Adrenal gland (tissue), 12 donors: ENCODE results near the gene ZDHHC24. TPM values are rescaled to one million over a fixed set of nuclear protein-coding genes. Genes with fewer than 3 reads are reported as not detected.

Experiments used
- DNase-seq, 7 donors: peaks; one replicate each; pipeline ENCODE4 v3.0.0-alpha.2; 2019 to 2020
- H3K27ac ChIP-seq, 5 donors: fragments of 200-600 bp; sonication (generic) in 4 of 5; 1 replicate in 3 of 5; 2 replicates in 2 of 5; pipeline versions ENCODE4 v1.5.1 to v1.8.0; 2016 to 2020; ENCODE audit warnings: mild to moderate bottlenecking in 1 of 5
- H3K27me3 ChIP-seq: fragments of 200-600 bp; 2 replicates; pipeline ENCODE4 v1.8.0; 2021
- H3K36me3 ChIP-seq, 2 donors: fragments of 200-600 bp; replicated peaks in 1 of 2; 1 replicate in 1 of 2; 2 replicates in 1 of 2; pipeline versions ENCODE4 v1.5.1 to v1.8.0; 2018 to 2022
- H3K4me1 ChIP-seq, 2 donors: fragments of 200-600 bp; replicated peaks in 1 of 2; 1 replicate in 1 of 2; 2 replicates in 1 of 2; pipeline versions ENCODE4 v1.5.1 to v1.8.0; 2018 to 2021
- H3K4me3 ChIP-seq, 4 donors: fragments of 200-600 bp; sonication (generic) in 3 of 4; one replicate each; pipeline ENCODE4 v1.5.1; 2016 to 2018
- H3K9me3 ChIP-seq, 3 donors: fragments of 200-600 bp; sonication (generic) in 1 of 3; replicated peaks in 1 of 3; 1 replicate in 2 of 3; 2 replicates in 1 of 3; pipeline versions ENCODE4 v1.5.1 to v1.8.0; 2016 to 2021
- CTCF ChIP-seq, 6 experiments: fragments of 450-650 bp in 4 of 6; fragments of 200-600 bp in 2 of 6; sonication (generic) in 1 of 6; IDR thresholded peaks; 1 replicate in 5 of 6; 2 replicates in 1 of 6; pipeline versions ENCODE4 v1.5.1 to v1.8.0; 2016 to 2021; ENCODE audit warnings: antibody characterized with exemption in 6 of 6, mild to moderate bottlenecking in 2 of 6, moderate library complexity in 1 of 6
- POLR2A ChIP-seq, 2 donors: fragments of 450-650 bp; IDR thresholded peaks; one replicate each; pipeline ENCODE4 v1.6.1; 2017; ENCODE audit warnings: antibody characterized with exemption in 2 of 2, mild to moderate bottlenecking in 2 of 2, moderate library complexity in 1 of 2
- WGBS, 4 donors: extraction: QIAGEN DNeasy Blood & Tissue Kit in 2 of 4; methylation state at CpG; one replicate each; pipeline versions ENCODE4 v1.1.5 to v1.1.7; 2013 to 2017; 5-methylcytosine and 5-hydroxymethylcytosine counted together
- intact Hi-C, 2 donors: fragments of 100-400 bp; cut with DNase I; formaldehyde crosslinking; loops; one replicate each; pipeline versions ENCODE4 v1.14.1 to v1.15.0; 2022 to 2023
- polyA plus RNA-seq, 3 donors: library from polyadenylated mRNA; stranded (reverse); fragments of 200-250 nt in 2 of 3; fragments of 350-450 nt in 1 of 3; fragmentation: Illumina TruSeq in 1 of 3; extraction: RNeasy Lipid Tissue Mini Kit (QIAGEN cat#74804) in 1 of 3; gene quantifications; one replicate each; pipeline ENCODE4 v1.2.3, GENCODE V29; 2013 to 2014
- total RNA-seq, 9 donors: library from RNA; depleted of rRNA in 4 of 9; stranded (reverse); fragments of >200 nt in 4 of 9; fragments of 120-200 nt in 1 of 9; fragmentation: NEBNext Ultra II Directional in 1 of 9; extraction: Animal tissue kit (Norgen Biotek cat#: 25700) in 1 of 9; gene quantifications; one replicate each; pipeline versions ENCODE4 v1.1.0 to v1.2.4, GENCODE V29; 2013 to 2023
- donor health status: healthy with polysubstance abuse.
- donor health status: Bipolar disorder and iron deficiency.
- donor health status: DM: yes; HTN: yes; CAD: no.
- donor health status: DM: no; HTN: no; CAD: no.
- donor health status: DM: no; HTN: no; CAD: no.
- donor health status: DM: yes; HTN: yes; CAD: no.

Gene ZDHHC24
- total and polyA plus RNA-seq, 12 donors: 8.6 to 34.7 (median 18.8) TPM

DNA sequence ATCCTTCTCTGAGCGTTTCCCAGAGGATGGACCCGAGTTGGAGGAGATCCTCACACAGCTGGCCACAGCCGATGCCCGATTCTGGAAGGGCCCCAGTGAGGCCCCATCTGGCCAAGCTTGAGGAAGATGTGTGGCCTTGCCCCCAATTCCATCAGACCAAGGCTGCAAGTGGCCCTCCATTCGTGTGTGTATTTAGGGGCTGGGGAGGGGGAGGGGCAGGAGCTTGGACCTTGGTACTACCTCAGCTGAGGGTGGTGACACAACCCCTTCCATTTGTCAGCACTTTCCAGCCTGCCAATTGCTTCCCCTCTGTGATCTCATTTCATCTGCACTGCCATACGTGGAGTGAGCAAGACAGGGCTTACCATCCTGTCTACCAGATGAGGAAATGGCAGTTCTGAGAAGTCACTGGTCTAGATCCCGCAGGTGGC lies 36.7 kb downstream of the ZDHHC24 start:
- intact Hi-C loops: no loop called here
- H3K27ac ChIP-seq: no peak overlapping the region
- peaks cover 8 to 9% of the 10 kb centered on the region in 2 donors for H3K4me1 ChIP-seq
- no peaks in the 10 kb centered on the region for H3K9me3 ChIP-seq
- H3K36me3 ChIP-seq: peaks cover 0 to 11% of the 10 kb centered on the region in 2 donors
- no peaks in the 10 kb centered on the region for H3K27me3 ChIP-seq
- peak in 1 of 7 donors; percentile 13 for DNase-seq
- no peak overlapping the region for H3K4me3 ChIP-seq
- WGBS, 4 donors: 52 to 72% (median 54%) methylated on average over 3 to 7 of the region's 7 CpGs
- no peak for TF ChIP-seq CTCF (IDR thresholded peaks at IDR 0.05)
- no peak for TF ChIP-seq POLR2A (IDR thresholded peaks at IDR 0.05)

- intact Hi-C loops: no loop called here
Measured at GRCh38 chr11:66505276-66505816, 40.5 kb downstream of the ZDHHC24 start.

DNA sequence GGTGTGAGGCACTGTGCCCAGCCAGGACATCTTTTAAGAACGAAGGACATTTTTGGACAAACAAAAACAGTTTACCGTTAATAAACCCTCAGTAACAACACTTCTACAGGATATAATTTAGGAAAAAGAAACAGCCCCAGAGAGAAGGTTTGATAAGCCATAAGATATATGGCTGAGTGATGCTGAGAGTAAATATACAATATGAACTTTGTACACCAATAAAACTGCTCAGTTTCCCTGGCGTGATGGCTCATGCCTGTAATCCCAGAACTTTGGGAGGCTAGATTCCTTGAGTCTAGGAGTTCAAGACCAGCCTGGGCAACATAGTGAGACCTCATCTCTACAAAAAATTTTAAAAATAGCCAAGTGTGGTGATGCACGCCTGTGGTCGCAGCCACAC lies 47.3 kb downstream of the ZDHHC24 start:
- no peak for DNase-seq
- no peaks in the 10 kb centered on the region for H3K4me1 ChIP-seq
- WGBS, 4 donors: 85 to 88% (median 85%) methylated on average over 5 of the region's 5 CpGs
- H3K9me3 ChIP-seq: no peaks in the 10 kb centered on the region
- H3K36me3 ChIP-seq: peaks cover 0 to 21% of the 10 kb centered on the region in 2 donors
- H3K27me3 ChIP-seq: no peaks in the 10 kb centered on the region
- no peak overlapping the region for H3K27ac ChIP-seq
- no peak for TF ChIP-seq CTCF (IDR thresholded peaks at IDR 0.05)
- no peak for TF ChIP-seq POLR2A (IDR thresholded peaks at IDR 0.05)
- intact Hi-C loops: no loop called here
- no peak overlapping the region for H3K4me3 ChIP-seq

More at GRCh38 chr11:66505276-66505816, 40.5 kb downstream of the ZDHHC24 start:
- 6 to 100% (median 96%) methylated on average over 1 of the region's 1 CpG for WGBS, 4 donors
- H3K4me1 ChIP-seq: no peaks in the 10 kb centered on the region
- no peaks in the 10 kb centered on the region for H3K27me3 ChIP-seq
- TF ChIP-seq CTCF (IDR thresholded peaks at IDR 0.05) (no peak), POLR2A (IDR thresholded peaks at IDR 0.05) (no peak)
- no peak for DNase-seq
- no peaks in the 10 kb centered on the region for H3K9me3 ChIP-seq
- no peak overlapping the region for H3K4me3 ChIP-seq
- H3K36me3 ChIP-seq: peaks cover 0 to 11% of the 10 kb centered on the region in 2 donors
- no peak overlapping the region for H3K27ac ChIP-seq

DNA sequence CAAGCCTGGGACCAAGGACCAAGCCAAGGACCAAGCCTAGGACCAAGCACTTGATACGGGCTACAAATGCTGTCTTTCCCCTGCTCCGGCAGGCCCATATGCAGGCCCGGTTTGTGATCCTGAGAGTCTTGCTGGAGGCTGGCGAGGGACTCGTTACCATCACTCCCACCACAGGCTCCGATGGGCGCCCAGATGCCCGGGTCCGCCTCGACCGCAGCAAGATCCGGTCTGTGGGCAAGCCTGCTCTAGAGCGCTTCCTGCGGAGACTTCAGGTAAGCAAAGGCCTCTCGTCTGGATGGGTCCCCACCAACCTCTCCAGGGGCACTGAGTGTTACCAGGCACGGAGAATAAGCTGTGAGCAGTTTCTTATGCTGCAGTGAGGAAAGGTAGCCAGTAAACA lies 48.6 kb downstream of the ZDHHC24 start:
- 96 to 100% (median 98%) methylated on average over 1 to 16 of the region's 16 CpGs for WGBS, 4 donors
- Histone ChIP-seq H3K36me3 (peaks cover 0 to 27% of the 10 kb centered on the region in 2 donors), H3K9me3 (no peaks in the 10 kb centered on the region), H3K4me3 (no peak overlapping the region), H3K4me1 (no peaks in the 10 kb centered on the region), H3K27ac (no peak overlapping the region), H3K27me3 (no peaks in the 10 kb centered on the region)
- no peak for TF ChIP-seq POLR2A (IDR thresholded peaks at IDR 0.05)
- TF ChIP-seq CTCF (IDR thresholded peaks at IDR 0.05): no peak
- intact Hi-C loops: no loop called here
- DNase-seq: no peak
